ENCODE measurements around the gene VTI1A.

VTI1A gene

DNA sequence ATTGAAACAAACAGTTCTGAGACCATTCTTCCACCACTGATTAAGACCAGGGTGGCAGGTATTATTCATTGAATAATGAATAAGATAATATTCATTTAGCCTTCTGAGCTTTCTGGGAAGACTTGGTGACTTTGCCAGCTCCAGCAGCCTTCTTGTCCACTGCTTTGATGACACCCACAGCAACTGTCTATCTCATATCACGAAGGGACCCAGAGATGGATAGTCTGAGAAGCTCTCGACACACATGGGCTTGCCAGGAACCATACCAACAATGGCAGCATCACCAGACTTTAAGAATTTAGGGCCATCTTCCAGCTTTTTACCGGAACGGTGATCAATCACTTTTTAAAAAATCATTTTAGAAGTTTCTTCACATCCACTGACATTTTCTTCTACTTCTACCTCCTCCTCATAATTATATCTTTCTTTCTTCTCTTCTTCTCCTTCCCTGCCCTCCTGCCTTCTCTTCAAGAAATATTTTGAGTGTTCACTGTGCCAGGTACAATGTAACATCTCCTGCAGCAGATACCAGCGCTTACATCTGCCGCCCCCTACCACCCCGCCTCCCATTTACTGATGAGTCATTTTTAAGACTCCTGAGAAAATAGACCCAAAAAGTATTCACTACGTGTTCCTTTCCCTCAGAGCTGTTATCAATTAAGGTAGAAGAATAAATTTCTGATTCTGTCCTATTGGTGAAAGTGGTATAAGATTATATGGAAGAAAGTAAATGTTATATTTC is 101.7 kb downstream of the VTI1A start:
- no peak for DNase-seq

GRCh38 chr10:112552593-112553110 is 105.6 kb downstream of the VTI1A start:
- DNase-seq: no peak

DNA sequence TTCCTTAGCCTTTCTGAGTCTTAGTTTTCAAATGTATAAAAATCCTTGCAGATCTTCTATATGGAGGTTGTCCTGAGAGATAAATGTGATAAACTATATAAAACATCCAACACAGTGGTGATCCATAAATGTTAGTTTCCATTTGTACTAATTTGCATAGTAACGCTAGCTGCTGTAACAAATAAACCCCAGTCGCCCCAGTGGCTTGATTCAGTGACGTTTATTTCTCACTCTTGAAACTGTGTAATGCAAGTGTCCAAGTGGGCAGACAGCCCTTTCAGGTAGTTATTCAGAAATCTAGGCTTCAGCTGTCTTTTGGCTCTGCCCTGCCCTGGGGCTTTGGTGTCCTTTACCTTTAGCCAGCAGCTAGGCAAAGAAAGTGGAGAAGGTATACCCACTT is 106.3 kb downstream of the VTI1A start:
- no peak for DNase-seq

DNA sequence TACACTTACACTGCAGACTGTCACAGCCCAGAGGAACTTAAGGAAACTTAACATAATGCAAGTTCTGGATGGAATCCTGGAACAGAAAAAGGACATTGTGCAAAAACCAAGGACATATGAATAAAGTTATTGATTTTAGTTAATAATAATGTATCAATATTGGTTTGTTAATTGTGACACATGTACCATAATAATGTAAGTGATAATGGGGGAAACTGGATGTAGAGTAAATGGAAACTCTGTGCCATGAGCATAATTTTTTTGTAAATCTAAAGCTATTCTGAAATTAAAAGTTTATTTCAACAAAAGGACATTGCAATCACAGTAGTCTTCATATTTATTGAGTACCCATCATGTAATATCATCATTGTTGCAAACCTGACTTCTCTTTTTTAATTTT is 107.2 kb downstream of the VTI1A start:
- DNase-seq: no peak

DNA sequence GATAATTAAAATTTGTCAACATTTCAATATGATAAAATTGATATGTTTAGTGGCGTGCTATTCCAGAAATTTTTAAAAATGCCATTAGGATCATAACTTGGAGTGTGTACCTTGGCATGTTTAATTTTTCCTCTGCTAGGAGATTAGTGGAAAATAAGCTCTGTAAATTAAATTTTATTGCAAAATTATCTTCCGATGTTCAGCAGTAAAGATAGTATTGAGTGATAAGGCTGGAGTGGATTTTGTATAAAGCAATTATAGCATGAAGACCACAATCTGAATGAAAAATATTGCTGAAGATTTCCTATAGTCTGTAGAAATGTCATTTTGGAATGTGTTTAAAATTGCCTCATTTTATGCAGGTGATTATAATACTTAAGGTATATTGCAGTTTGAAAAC is 110.2 kb downstream of the VTI1A start:
- no peak for DNase-seq

GRCh38 chr10:112558476-112559142 is 111.6 kb downstream of the VTI1A start:
- no peak for DNase-seq

GRCh38 chr10:112559349-112559748 is 112.3 kb downstream of the VTI1A start:
- DNase-seq: no peak

- DNase-seq: no peak
These were observed 115.1 kb downstream of the VTI1A start for GRCh38 chr10:112562122-112562521.

GRCh38 chr10:112562809-112563663 is 116.0 kb downstream of the VTI1A start:
- DNase-seq: no peak

- no peak for DNase-seq
These were observed 117.3 kb downstream of the VTI1A start for GRCh38 chr10:112564337-112564736.

DNA sequence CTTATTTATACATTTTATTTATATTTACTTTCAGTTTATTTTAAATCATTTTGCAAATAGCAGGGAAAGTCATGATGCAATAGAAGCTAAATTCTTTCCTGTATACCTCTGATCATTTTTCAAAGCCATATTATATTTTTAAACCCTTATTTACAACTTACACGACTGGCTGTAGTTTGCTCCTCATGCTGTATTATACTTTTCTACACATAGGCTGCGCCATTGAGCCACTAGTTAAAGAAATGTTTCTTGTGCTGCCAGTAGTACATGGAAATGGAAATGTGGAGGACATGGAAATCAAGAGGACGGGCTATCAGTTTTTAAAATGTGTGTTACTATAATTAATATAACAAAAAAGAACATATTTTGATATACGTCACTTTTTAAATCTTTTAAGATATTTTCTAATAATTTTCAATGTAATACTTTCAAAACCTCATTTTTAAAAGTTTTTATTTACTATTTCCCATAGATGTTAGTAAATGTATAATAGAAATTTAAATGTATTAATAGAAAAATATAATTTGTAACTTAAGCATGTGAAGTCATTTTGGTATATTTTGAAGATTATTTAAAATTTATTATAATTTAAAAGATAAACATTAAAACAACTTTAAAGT is 118.5 kb downstream of the VTI1A start:
- no peak for DNase-seq

DNA sequence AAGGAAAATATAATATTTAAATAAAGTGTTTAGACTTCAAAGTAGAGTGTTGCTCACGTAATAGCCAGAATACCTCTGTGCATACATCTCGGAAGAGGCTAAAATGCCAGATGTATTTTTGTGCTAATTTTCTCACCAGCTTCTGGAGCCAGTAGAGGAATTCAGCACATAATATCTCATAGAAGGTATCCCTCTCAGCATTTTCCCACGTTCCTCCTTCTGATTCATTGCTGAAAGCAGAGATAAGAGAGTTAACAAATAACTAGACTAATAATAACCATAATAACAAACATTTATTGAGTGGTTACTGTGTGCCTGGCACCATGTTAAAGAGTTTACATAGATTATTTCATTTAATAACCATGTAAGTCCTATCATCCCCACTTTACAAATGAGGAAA is 123.6 kb downstream of the VTI1A start:
- DNase-seq: no peak

- DNase-seq: no peak
These were observed 132.6 kb downstream of the VTI1A start for GRCh38 chr10:112579578-112579977.

DNA sequence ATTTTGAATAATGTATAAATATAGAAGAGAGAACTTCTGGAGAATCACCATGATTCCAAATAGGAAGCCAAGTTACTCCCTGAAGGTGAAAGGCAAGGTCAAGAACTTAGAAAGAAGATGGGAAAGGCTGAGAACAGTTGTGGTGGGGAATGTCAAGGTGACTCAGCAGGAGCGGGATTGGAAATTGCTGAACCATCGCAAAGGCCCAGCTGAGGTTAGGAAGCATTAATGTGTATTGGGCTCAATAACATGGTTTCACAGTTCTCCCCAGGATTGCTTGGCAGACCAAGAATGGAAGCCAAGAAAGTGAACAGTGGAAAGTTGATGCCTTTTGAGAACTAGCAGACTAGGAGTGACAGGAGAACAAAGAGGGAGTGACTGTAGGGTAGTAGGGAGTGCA is 133.3 kb downstream of the VTI1A start:
- no peak for DNase-seq

GRCh38 chr10:112581921-112582320 is 134.9 kb downstream of the VTI1A start:
- DNase-seq: no peak

- no peak for DNase-seq
These were observed 136.4 kb downstream of the VTI1A start for GRCh38 chr10:112583236-112583939.

GRCh38 chr10:112584276-112584675 is 137.3 kb downstream of the VTI1A start:
- DNase-seq: no peak

- DNase-seq: no peak
These were observed 138.1 kb downstream of the VTI1A start for GRCh38 chr10:112585126-112585525.

DNA sequence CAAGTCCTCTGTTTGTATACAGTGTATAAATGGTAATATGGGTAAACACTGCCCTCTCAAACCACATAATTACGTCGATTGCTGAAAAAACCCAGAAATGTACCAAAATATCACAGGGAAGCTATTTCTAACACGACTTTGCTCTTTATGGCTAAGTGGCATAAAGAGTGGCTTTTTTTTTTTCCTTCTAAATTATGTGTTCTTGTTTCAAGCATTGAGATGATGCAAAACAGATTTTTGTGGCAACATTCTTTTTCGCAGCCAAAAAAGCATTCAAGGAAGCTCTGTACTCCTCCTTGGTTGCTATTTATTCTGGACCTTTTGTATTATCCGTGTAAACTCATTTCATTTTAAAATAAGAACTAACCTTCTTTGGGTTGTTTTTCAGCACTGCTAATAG is 138.9 kb downstream of the VTI1A start:
- DNase-seq: no peak

GRCh38 chr10:112587729-112588128 is 140.7 kb downstream of the VTI1A start:
- DNase-seq: no peak

GRCh38 chr10:112588225-112588990 is 141.4 kb downstream of the VTI1A start:
- DNase-seq: no peak

DNA sequence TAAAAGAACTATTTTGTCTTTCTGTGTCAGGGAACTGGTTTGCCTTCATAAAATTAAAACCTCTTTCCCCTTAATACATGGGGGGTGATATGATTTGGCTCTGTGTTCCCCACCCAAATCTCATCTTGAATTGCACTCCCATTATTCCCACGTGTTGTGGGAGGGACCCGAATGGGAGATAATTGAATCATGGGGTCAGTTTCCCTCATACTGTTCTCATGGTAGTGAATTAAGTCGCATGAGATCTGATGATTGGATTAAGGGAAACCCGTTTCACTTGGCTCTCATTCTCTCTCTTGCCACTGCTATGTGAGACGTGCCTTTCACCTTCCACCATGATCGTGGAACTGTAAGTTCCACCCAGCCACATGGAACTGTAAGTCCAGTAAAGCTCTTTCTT is 142.1 kb downstream of the VTI1A start:
- DNase-seq: no peak
